ENCODE data around the gene KIAA0586. TPM values are rescaled to one million over a fixed set of nuclear protein-coding genes. Genes with fewer than 3 reads are reported as not detected.
"Not testable (repeated sequence)": the region's sequence is repeated elsewhere in the genome, so short reads cannot be mapped to it uniquely, and the experiment has no call there.

Gene KIAA0586
- 45.9 TPM for total RNA-seq
- 9.5 TPM for polyA plus RNA-seq

- Histone ChIP-seq H3K36me3 (ENCODE audit: insufficient read depth) (no peaks in the 10 kb centered on the region), H3K4me3 (ENCODE audit: low read depth, low read length) (peak within 1 kb of the TSS; percentile 66), H3K27ac (ENCODE audit: low read depth) (peak within 1 kb of the TSS; percentile 64), H3K4me1 (ENCODE audit: insufficient read depth) (no peaks in the 10 kb centered on the region)
- under 1% methylated on average over 33 of the region's 33 CpGs for WGBS
- DNase-seq (ENCODE audit: extremely low spot score), result peak; percentile 99
These were observed at the start of gene KIAA0586, which contains the start of gene TIMM9 for GRCh38 chr14:58427281-58428117. KIAA0586 (plus strand) TSS chr14:58427719; CDS start chr14:58428265, 546 bp downstream. TIMM9 (minus strand) TSS chr14:58427531; CDS start chr14:58411945, 15,586 bp downstream.

- Histone ChIP-seq H3K4me3 (ENCODE audit: low read depth, low read length) (no peak overlapping the region), H3K27ac (ENCODE audit: low read depth) (no peak overlapping the region), H3K4me1 (ENCODE audit: insufficient read depth) (no peaks in the 10 kb centered on the region), H3K36me3 (ENCODE audit: insufficient read depth) (no peaks in the 10 kb centered on the region)
- no peak for DNase-seq (ENCODE audit: extremely low spot score)
- WGBS, result 88% methylated on average over 2 of the region's 2 CpGs
These were observed 36.7 kb upstream of the KIAA0586 start for GRCh38 chr14:58390830-58391229.

GRCh38 chr14:58395562-58395811, 32.0 kb upstream of the KIAA0586 start:
- WGBS, result 13% methylated on average over 10 of the region's 10 CpGs
- Histone ChIP-seq H3K27ac (ENCODE audit: low read depth) (no peak overlapping the region), H3K4me3 (ENCODE audit: low read depth, low read length) (peak overlapping the region; percentile 63), H3K4me1 (ENCODE audit: insufficient read depth) (no peaks in the 10 kb centered on the region), H3K36me3 (ENCODE audit: insufficient read depth) (no peaks in the 10 kb centered on the region)
- no peak for DNase-seq (ENCODE audit: extremely low spot score)

- no peaks in the 10 kb centered on the region for H3K4me1 ChIP-seq (ENCODE audit: insufficient read depth)
- H3K27ac ChIP-seq (ENCODE audit: low read depth), result peak within 1 kb of the TSS; percentile 40
- WGBS, result 8% methylated on average over 86 of the region's 86 CpGs
- no peaks in the 10 kb centered on the region for H3K36me3 ChIP-seq (ENCODE audit: insufficient read depth)
- no peak for DNase-seq (ENCODE audit: extremely low spot score)
- H3K4me3 ChIP-seq (ENCODE audit: low read depth, low read length), result peak within 1 kb of the TSS; percentile 63
These were observed 31.4 kb upstream of the KIAA0586 start, which contains the start of gene TOMM20L for GRCh38 chr14:58395812-58396788. TOMM20L (plus strand) TSS chr14:58395930; CDS start chr14:58395958, 28 bp downstream.

GRCh38 chr14:58397156-58397555, 30.4 kb upstream of the KIAA0586 start:
- Histone ChIP-seq H3K27ac (ENCODE audit: low read depth) (no peak overlapping the region), H3K4me1 (ENCODE audit: insufficient read depth) (no peaks in the 10 kb centered on the region), H3K4me3 (ENCODE audit: low read depth, low read length) (no peak overlapping the region), H3K36me3 (ENCODE audit: insufficient read depth) (no peaks in the 10 kb centered on the region)
- no peak for DNase-seq (ENCODE audit: extremely low spot score)
- WGBS, result 95% methylated on average over 6 of the region's 6 CpGs

- no peaks in the 10 kb centered on the region for H3K4me1 ChIP-seq (ENCODE audit: insufficient read depth)
- DNase-seq (ENCODE audit: extremely low spot score), result no peak
- no peak overlapping the region for H3K4me3 ChIP-seq (ENCODE audit: low read depth, low read length)
- no peaks in the 10 kb centered on the region for H3K36me3 ChIP-seq (ENCODE audit: insufficient read depth)
- no peak overlapping the region for H3K27ac ChIP-seq (ENCODE audit: low read depth)
These were observed 29.0 kb upstream of the KIAA0586 start for GRCh38 chr14:58398495-58398894.

GRCh38 chr14:58398895-58399294, 28.6 kb upstream of the KIAA0586 start:
- WGBS, result 90% methylated on average over 3 of the region's 3 CpGs
- no peak for DNase-seq (ENCODE audit: extremely low spot score)
- H3K4me1 ChIP-seq (ENCODE audit: insufficient read depth), result no peaks in the 10 kb centered on the region
- no peaks in the 10 kb centered on the region for H3K36me3 ChIP-seq (ENCODE audit: insufficient read depth)
- H3K4me3 ChIP-seq (ENCODE audit: low read depth, low read length), result no peak overlapping the region
- no peak overlapping the region for H3K27ac ChIP-seq (ENCODE audit: low read depth)

- no peaks in the 10 kb centered on the region for H3K4me1 ChIP-seq (ENCODE audit: insufficient read depth)
- no peak overlapping the region for H3K27ac ChIP-seq (ENCODE audit: low read depth)
- no peaks in the 10 kb centered on the region for H3K36me3 ChIP-seq (ENCODE audit: insufficient read depth)
- 92% methylated on average over 3 of the region's 3 CpGs for WGBS
- no peak overlapping the region for H3K4me3 ChIP-seq (ENCODE audit: low read depth, low read length)
- no peak for DNase-seq (ENCODE audit: extremely low spot score)
These were observed 25.9 kb upstream of the KIAA0586 start for GRCh38 chr14:58401587-58401986.

GRCh38 chr14:58408681-58409215, 18.8 kb upstream of the KIAA0586 start:
- no peaks in the 10 kb centered on the region for H3K4me1 ChIP-seq (ENCODE audit: insufficient read depth)
- 88% methylated on average over 3 of the region's 3 CpGs for WGBS
- H3K27ac ChIP-seq (ENCODE audit: low read depth), result no peak overlapping the region
- H3K4me3 ChIP-seq (ENCODE audit: low read depth, low read length), result no peak overlapping the region
- peaks cover 2% of the 10 kb centered on the region for H3K36me3 ChIP-seq (ENCODE audit: insufficient read depth)
- DNase-seq (ENCODE audit: extremely low spot score), result no peak

- Histone ChIP-seq H3K36me3 (ENCODE audit: insufficient read depth) (peaks cover 2% of the 10 kb centered on the region), H3K4me3 (ENCODE audit: low read depth, low read length) (no peak overlapping the region), H3K27ac (ENCODE audit: low read depth) (no peak overlapping the region), H3K4me1 (ENCODE audit: insufficient read depth) (no peaks in the 10 kb centered on the region)
- WGBS, result 98% methylated on average over 1 of the region's 1 CpG
- DNase-seq (ENCODE audit: extremely low spot score), result no peak
These were observed 12.7 kb upstream of the KIAA0586 start for GRCh38 chr14:58414845-58415244.

GRCh38 chr14:58415636-58416547, 11.6 kb upstream of the KIAA0586 start:
- no peak for DNase-seq (ENCODE audit: extremely low spot score)
- 96% methylated on average over 10 of the region's 10 CpGs for WGBS
- H3K36me3 ChIP-seq (ENCODE audit: insufficient read depth), result peaks cover 2% of the 10 kb centered on the region
- no peak overlapping the region for H3K27ac ChIP-seq (ENCODE audit: low read depth)
- no peak overlapping the region for H3K4me3 ChIP-seq (ENCODE audit: low read depth, low read length)
- no peaks in the 10 kb centered on the region for H3K4me1 ChIP-seq (ENCODE audit: insufficient read depth)

GRCh38 chr14:58416934-58417333, 10.6 kb upstream of the KIAA0586 start:
- not testable (repeated sequence) for H3K36me3 ChIP-seq (ENCODE audit: insufficient read depth); H3K27ac ChIP-seq (ENCODE audit: low read depth); DNase-seq (ENCODE audit: extremely low spot score); H3K4me1 ChIP-seq (ENCODE audit: insufficient read depth); H3K4me3 ChIP-seq (ENCODE audit: low read depth, low read length)
- 91% methylated on average over 1 of the region's 1 CpG for WGBS

All from urinary bladder (tissue), 4 donors.